ENCODE results near the gene C1QTNF8. TPM values are rescaled to one million over a fixed set of nuclear protein-coding genes. Genes with fewer than 3 reads are reported as not detected.

Gene C1QTNF8
- total RNA-seq, 1 donor = not detected

GRCh38 chr16:1067629-1068028, 28.4 kb downstream of the C1QTNF8 start:
- H3K27ac ChIP-seq (ENCODE audit: low read depth, low read length) = no peak overlapping the region
- TF ChIP-seq CTCF (IDR thresholded peaks at IDR 0.05; ENCODE audit: extremely low read depth, low read depth, low read length) = no peak
- H2AFZ ChIP-seq (ENCODE audit: low read length) = no peak overlapping the region
- no peaks in the 10 kb centered on the region for H4K20me1 ChIP-seq (ENCODE audit: insufficient read depth, low read length)
- no peak overlapping the region for H3K4me3 ChIP-seq (ENCODE audit: insufficient read depth, low read length)
- H3K27me3 ChIP-seq (ENCODE audit: insufficient read depth, low read length) = peaks cover 19% of the 10 kb centered on the region
- no peaks in the 10 kb centered on the region for H3K9me3 ChIP-seq (ENCODE audit: low read depth, low read length)
- no peaks in the 10 kb centered on the region for H3K36me3 ChIP-seq (ENCODE audit: insufficient read depth, low read length)
- no peaks in the 10 kb centered on the region for H3K4me1 ChIP-seq (ENCODE audit: insufficient read depth, low read length)
- H3K79me2 ChIP-seq (ENCODE audit: insufficient read depth, low read length) = no peaks in the 10 kb centered on the region
- no peak overlapping the region for H3K4me2 ChIP-seq (ENCODE audit: insufficient read depth, low read length)
- DNase-seq (ENCODE audit: insufficient read length, low spot score, missing footprints) = no peak

GRCh38 chr16:1066584-1067172, 29.4 kb downstream of the C1QTNF8 start:
- no peaks in the 10 kb centered on the region for H4K20me1 ChIP-seq (ENCODE audit: insufficient read depth, low read length)
- DNase-seq (ENCODE audit: insufficient read length, low spot score, missing footprints) = no peak
- no peaks in the 10 kb centered on the region for H3K9me3 ChIP-seq (ENCODE audit: low read depth, low read length)
- peaks cover 19% of the 10 kb centered on the region for H3K27me3 ChIP-seq (ENCODE audit: insufficient read depth, low read length)
- H3K79me2 ChIP-seq (ENCODE audit: insufficient read depth, low read length) = no peaks in the 10 kb centered on the region
- TF ChIP-seq CTCF (IDR thresholded peaks at IDR 0.05; ENCODE audit: extremely low read depth, low read depth, low read length) = no peak
- no peak overlapping the region for H2AFZ ChIP-seq (ENCODE audit: low read length)
- no peak overlapping the region for H3K27ac ChIP-seq (ENCODE audit: low read depth, low read length)
- H3K4me3 ChIP-seq (ENCODE audit: insufficient read depth, low read length) = no peak overlapping the region
- no peaks in the 10 kb centered on the region for H3K36me3 ChIP-seq (ENCODE audit: insufficient read depth, low read length)
- no peak overlapping the region for H3K4me2 ChIP-seq (ENCODE audit: insufficient read depth, low read length)
- H3K4me1 ChIP-seq (ENCODE audit: insufficient read depth, low read length) = no peaks in the 10 kb centered on the region

- Histone ChIP-seq H4K20me1 (ENCODE audit: insufficient read depth, low read length) (no peaks in the 10 kb centered on the region), H3K79me2 (ENCODE audit: insufficient read depth, low read length) (no peaks in the 10 kb centered on the region), H3K4me3 (ENCODE audit: insufficient read depth, low read length) (no peak overlapping the region), H2AFZ (ENCODE audit: low read length) (no peak overlapping the region), H3K9me3 (ENCODE audit: low read depth, low read length) (no peaks in the 10 kb centered on the region), H3K4me1 (ENCODE audit: insufficient read depth, low read length) (no peaks in the 10 kb centered on the region), H3K36me3 (ENCODE audit: insufficient read depth, low read length) (no peaks in the 10 kb centered on the region), H3K27me3 (ENCODE audit: insufficient read depth, low read length) (peaks cover 19% of the 10 kb centered on the region), H3K27ac (ENCODE audit: low read depth, low read length) (no peak overlapping the region), H3K4me2 (ENCODE audit: insufficient read depth, low read length) (no peak overlapping the region)
- no peak for DNase-seq (ENCODE audit: insufficient read length, low spot score, missing footprints)
- no peak for TF ChIP-seq CTCF (IDR thresholded peaks at IDR 0.05; ENCODE audit: extremely low read depth, low read depth, low read length)
These were observed 30.4 kb downstream of the C1QTNF8 start for GRCh38 chr16:1065469-1066128.

GRCh38 chr16:1063728-1064127, 32.3 kb downstream of the C1QTNF8 start:
- no peaks in the 10 kb centered on the region for H3K79me2 ChIP-seq (ENCODE audit: insufficient read depth, low read length)
- no peak overlapping the region for H3K27ac ChIP-seq (ENCODE audit: low read depth, low read length)
- H3K9me3 ChIP-seq (ENCODE audit: low read depth, low read length) = no peaks in the 10 kb centered on the region
- DNase-seq (ENCODE audit: insufficient read length, low spot score, missing footprints) = no peak
- H3K36me3 ChIP-seq (ENCODE audit: insufficient read depth, low read length) = no peaks in the 10 kb centered on the region
- no peaks in the 10 kb centered on the region for H4K20me1 ChIP-seq (ENCODE audit: insufficient read depth, low read length)
- no peak overlapping the region for H3K4me3 ChIP-seq (ENCODE audit: insufficient read depth, low read length)
- no peak overlapping the region for H2AFZ ChIP-seq (ENCODE audit: low read length)
- peaks cover 14% of the 10 kb centered on the region for H3K27me3 ChIP-seq (ENCODE audit: insufficient read depth, low read length)
- H3K4me2 ChIP-seq (ENCODE audit: insufficient read depth, low read length) = no peak overlapping the region
- no peak for TF ChIP-seq CTCF (IDR thresholded peaks at IDR 0.05; ENCODE audit: extremely low read depth, low read depth, low read length)
- H3K4me1 ChIP-seq (ENCODE audit: insufficient read depth, low read length) = no peaks in the 10 kb centered on the region
